ENCODE data around the gene OR2V1.

OR2V1 gene

DNA sequence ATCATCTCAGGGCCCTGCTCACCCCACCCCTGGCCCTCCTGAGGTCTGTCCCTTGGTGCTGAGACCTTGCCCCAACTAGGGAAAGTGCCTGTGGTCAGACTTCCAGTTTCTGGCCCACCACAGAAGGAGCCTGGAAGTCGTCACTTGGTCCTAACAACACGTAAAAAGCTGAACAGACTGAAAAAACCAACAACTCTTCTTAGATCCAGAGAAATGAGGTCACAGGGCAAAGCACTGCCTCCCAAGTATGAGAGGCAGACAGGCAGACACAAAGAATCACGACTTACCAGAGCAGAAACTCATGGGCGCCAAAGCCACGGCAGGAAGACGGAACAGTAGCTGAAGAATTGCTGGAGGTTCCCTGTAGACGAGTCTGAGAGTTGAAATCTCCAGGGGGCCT, 38.5 kb downstream of the OR2V1 start:
- Mint-ChIP-seq H3K36me3 (ENCODE audit: low read depth) (no peaks in the 10 kb centered on the region), H3K9me3 (no peaks in the 10 kb centered on the region), H3K27me3 (ENCODE audit: low read depth, poor library complexity) (peaks cover 37% of the 10 kb centered on the region), H3K27ac (no peak overlapping the region), H3K4me1 (peaks cover 1% of the 10 kb centered on the region), H3K4me3 (no peak overlapping the region)
- no peak for DNase-seq
- TF ChIP-seq, protein P1, sequence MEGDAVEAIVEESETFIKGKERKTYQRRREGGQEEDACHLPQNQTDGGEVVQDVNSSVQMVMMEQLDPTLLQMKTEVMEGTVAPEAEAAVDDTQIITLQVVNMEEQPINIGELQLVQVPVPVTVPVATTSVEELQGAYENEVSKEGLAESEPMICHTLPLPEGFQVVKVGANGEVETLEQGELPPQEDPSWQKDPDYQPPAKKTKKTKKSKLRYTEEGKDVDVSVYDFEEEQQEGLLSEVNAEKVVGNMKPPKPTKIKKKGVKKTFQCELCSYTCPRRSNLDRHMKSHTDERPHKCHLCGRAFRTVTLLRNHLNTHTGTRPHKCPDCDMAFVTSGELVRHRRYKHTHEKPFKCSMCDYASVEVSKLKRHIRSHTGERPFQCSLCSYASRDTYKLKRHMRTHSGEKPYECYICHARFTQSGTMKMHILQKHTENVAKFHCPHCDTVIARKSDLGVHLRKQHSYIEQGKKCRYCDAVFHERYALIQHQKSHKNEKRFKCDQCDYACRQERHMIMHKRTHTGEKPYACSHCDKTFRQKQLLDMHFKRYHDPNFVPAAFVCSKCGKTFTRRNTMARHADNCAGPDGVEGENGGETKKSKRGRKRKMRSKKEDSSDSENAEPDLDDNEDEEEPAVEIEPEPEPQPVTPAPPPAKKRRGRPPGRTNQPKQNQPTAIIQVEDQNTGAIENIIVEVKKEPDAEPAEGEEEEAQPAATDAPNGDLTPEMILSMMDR (IDR thresholded peaks at IDR 0.05) = no peak

DNA sequence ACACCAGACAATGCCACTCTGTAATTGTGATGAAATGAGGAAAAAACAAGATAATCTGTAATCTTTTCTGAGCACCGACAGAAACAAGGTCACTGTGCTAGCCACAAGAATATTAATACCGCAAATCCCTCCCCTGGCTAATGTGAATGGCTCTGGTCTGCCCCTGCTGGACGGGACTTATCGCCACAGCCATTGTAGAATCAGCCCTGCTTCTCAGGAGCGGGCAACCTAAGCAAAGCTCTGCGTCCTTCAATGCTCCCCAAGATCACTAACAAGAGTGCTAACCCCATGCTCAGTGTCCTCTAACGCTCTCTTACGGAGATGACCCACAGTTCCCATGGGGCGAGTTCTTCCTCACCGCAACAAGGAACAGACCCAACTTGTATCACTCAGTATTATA, 42.7 kb downstream of the OR2V1 start:
- TF ChIP-seq, protein P1 (IDR thresholded peaks at IDR 0.05) = peak; percentile 41
- Mint-ChIP-seq H3K4me3 (no peak overlapping the region), H3K4me1 (peaks cover 34% of the 10 kb centered on the region), H3K27ac (no peak overlapping the region), H3K36me3 (ENCODE audit: low read depth) (no peaks in the 10 kb centered on the region), H3K27me3 (ENCODE audit: low read depth, poor library complexity) (peaks cover 52% of the 10 kb centered on the region), H3K9me3 (peaks cover 3% of the 10 kb centered on the region)
- DNase-seq = no peak

DNA sequence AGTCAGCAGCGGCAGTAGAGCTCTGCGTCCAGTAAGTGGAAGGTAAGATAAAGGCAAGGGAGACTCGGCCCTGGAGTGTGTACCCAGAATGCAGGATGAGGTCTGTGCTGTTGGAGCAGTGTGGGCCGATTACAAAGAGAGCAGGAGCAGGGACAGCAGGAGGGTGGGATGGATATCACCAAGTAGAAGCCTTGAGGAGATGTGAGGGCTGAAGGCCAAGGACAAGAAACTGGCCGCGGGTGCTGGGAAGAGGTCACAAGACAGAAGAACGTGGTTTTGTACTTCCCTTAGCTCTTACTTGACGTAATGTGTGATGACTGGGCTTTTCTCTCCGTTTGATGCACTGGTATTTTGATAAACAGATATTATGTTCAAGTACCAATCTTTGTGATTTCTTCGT, 43.7 kb downstream of the OR2V1 start:
- no peak for DNase-seq
- H3K9me3 Mint-ChIP-seq = peaks cover 10% of the 10 kb centered on the region
- no peak overlapping the region for H3K4me3 Mint-ChIP-seq
- peaks cover 56% of the 10 kb centered on the region for H3K27me3 Mint-ChIP-seq (ENCODE audit: low read depth, poor library complexity)
- H3K27ac Mint-ChIP-seq = no peak overlapping the region
- no peaks in the 10 kb centered on the region for H3K36me3 Mint-ChIP-seq (ENCODE audit: low read depth)
- TF ChIP-seq, protein P1 (IDR thresholded peaks at IDR 0.05) = no peak
- peaks cover 34% of the 10 kb centered on the region for H3K4me1 Mint-ChIP-seq

DNA sequence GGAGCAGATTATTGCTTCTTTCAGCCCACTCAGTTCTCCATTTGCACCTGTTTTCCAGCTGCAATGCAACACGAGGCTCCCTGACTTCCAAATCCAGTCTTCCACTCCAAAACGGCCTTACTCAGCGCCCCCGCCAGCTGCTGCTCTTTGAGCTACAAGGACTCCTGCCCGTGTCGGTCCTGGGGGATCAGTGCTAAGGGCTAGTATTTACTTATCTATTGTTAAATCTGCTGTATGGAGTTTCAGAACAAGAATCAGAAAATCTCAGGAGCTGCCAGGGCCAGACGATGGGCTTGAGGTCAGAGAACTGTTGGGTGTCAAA, 44.1 kb downstream of the OR2V1 start:
- Mint-ChIP-seq H3K36me3 (ENCODE audit: low read depth) (no peaks in the 10 kb centered on the region), H3K4me1 (peaks cover 34% of the 10 kb centered on the region)
- TF ChIP-seq, protein P1 (IDR thresholded peaks at IDR 0.05) = no peak

DNA sequence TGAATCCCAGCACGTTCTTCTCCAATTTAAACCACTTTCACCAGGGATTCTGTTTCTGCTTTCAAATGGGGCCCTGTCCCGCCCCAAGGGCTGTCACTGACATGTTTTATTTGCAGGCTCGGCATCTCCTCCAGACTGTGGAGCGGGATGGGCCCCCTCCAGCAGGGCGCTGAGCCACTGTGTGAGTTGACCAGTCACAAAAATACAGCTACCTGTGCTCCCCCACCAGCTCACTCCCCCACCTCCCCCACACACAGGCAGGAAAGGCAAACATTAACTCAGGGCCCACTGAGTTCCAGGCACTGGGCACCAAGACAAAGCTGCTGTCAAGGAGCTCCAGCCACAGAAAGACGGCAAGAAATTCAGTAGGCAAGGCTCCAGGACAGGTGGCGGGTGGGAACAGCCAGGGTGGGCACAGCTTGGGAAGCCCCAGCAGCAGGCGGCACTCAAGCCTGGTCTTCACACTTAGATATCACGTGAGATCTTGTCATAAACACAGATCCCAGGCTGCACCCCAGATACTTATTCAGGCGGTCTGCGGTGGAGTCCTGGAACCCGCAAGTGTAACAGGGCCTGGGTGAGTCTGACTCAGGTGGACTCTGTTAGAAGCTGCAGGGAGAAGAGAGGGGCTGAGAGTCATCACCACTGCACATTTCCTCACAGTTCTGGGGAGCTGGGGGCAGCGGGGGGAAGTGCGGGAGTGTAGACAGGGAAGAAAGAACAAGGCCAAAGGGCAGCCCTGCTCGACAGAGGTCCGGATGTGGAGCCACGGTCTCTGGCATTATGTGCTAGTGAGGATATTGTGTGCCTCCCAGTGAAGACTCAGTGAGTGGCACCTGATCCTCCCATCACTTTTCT, 44.7 kb downstream of the OR2V1 start:
- H3K4me1 Mint-ChIP-seq = peaks cover 34% of the 10 kb centered on the region
- TF ChIP-seq, protein P1 (IDR thresholded peaks at IDR 0.05) = no peak
- peaks cover 65% of the 10 kb centered on the region for H3K27me3 Mint-ChIP-seq (ENCODE audit: low read depth, poor library complexity)
- H3K4me3 Mint-ChIP-seq = no peak overlapping the region
- DNase-seq = peak; percentile 44
- no peak overlapping the region for H3K27ac Mint-ChIP-seq
- H3K36me3 Mint-ChIP-seq (ENCODE audit: low read depth) = no peaks in the 10 kb centered on the region
- peaks cover 18% of the 10 kb centered on the region for H3K9me3 Mint-ChIP-seq

More for the DNA sequence above, 44.1 kb downstream of the OR2V1 start:
- no peak overlapping the region for H3K27ac Mint-ChIP-seq
- DNase-seq = no peak
- peaks cover 59% of the 10 kb centered on the region for H3K27me3 Mint-ChIP-seq (ENCODE audit: low read depth, poor library complexity)
- no peak overlapping the region for H3K4me3 Mint-ChIP-seq
- peaks cover 15% of the 10 kb centered on the region for H3K9me3 Mint-ChIP-seq
